RWPE2 (cell line): ENCODE results near the gene DHFR.

Experiments
- ATAC-seq: fragments of 200-7000 bp; cut with Tn5 transposase; 3 replicates; pipeline ENCODE4 v1.9.1; 2021; ENCODE audit warnings: low read depth
- DNase-seq: peaks from one replicate; pipeline ENCODE4 v3.0.0-alpha.2; 2020; ENCODE audit warnings: low spot score
- H3K27ac ChIP-seq: fragments of 450-650 bp; 2 replicates; pipeline ENCODE4 v1.5.1; 2017; ENCODE audit warnings: mild to moderate bottlenecking; ENCODE audit not compliant: poor library complexity, severe bottlenecking
- H3K27me3 ChIP-seq: fragments of 250-450 bp; sonication (Bioruptor Pico); 2 replicates; pipeline ENCODE4 v1.5.1; 2021; ENCODE audit warnings: mild to moderate bottlenecking, moderate library complexity; ENCODE audit not compliant: insufficient read depth, poor library complexity, severe bottlenecking
- H3K36me3 ChIP-seq: fragments of 250-450 bp; sonication (Bioruptor Pico); 2 replicates; pipeline ENCODE4 v1.5.1; 2020; ENCODE audit warnings: low read depth, mild to moderate bottlenecking, moderate library complexity
- H3K4me1 ChIP-seq: fragments of 250-450 bp; sonication (Bioruptor Pico); 2 replicates; pipeline ENCODE4 v1.5.1; 2021; ENCODE audit warnings: mild to moderate bottlenecking, moderate library complexity; ENCODE audit not compliant: insufficient read depth, poor library complexity, severe bottlenecking
- H3K4me3 ChIP-seq: fragments of 250-450 bp; sonication (Bioruptor Pico); 2 replicates; pipeline ENCODE4 v1.5.1; 2021; ENCODE audit warnings: mild to moderate bottlenecking, moderate library complexity; ENCODE audit not compliant: severe bottlenecking
- H3K9me3 ChIP-seq: fragments of 250-450 bp; sonication (Bioruptor Pico); 2 replicates; pipeline ENCODE4 v1.5.1; 2021; ENCODE audit warnings: mild to moderate bottlenecking, moderate library complexity; ENCODE audit not compliant: severe bottlenecking
- CTCF ChIP-seq: fragments of 450-650 bp; IDR thresholded peaks from one replicate; pipeline ENCODE4 v1.5.1; 2017; ENCODE audit warnings: mild to moderate bottlenecking, moderate library complexity; ENCODE audit not compliant: poor library complexity, severe bottlenecking

Gene DHFR

GRCh38 chr5:80646926-80647325 is 7.9 kb downstream of the DHFR start:
- TF ChIP-seq CTCF, result no peak
- DNase-seq (no peak), ATAC-seq (no peak)
- peaks cover 27% of the 10 kb centered on the region for H3K36me3 ChIP-seq
- H3K9me3 ChIP-seq, result no peaks in the 10 kb centered on the region
- H3K27ac ChIP-seq, result no peak overlapping the region
- H3K4me3 ChIP-seq, result no peak overlapping the region
- no peaks in the 10 kb centered on the region for H3K27me3 ChIP-seq
- no peaks in the 10 kb centered on the region for H3K4me1 ChIP-seq

GRCh38 chr5:80644900-80645299 is 9.9 kb downstream of the DHFR start:
- Histone ChIP-seq H3K4me3 (no peak overlapping the region), H3K36me3 (peaks cover 44% of the 10 kb centered on the region), H3K9me3 (no peaks in the 10 kb centered on the region), H3K27me3 (no peaks in the 10 kb centered on the region), H3K27ac (no peak overlapping the region), H3K4me1 (no peaks in the 10 kb centered on the region)
- ATAC-seq, result no peak
- TF ChIP-seq CTCF, result no peak
- no peak for DNase-seq

GRCh38 chr5:80641353-80641752 is 13.4 kb downstream of the DHFR start:
- no peak overlapping the region for H3K4me3 ChIP-seq
- H3K36me3 ChIP-seq, result peaks cover 80% of the 10 kb centered on the region
- H3K4me1 ChIP-seq, result no peaks in the 10 kb centered on the region
- H3K9me3 ChIP-seq, result no peaks in the 10 kb centered on the region
- H3K27me3 ChIP-seq, result no peaks in the 10 kb centered on the region
- no peak for TF ChIP-seq CTCF
- ATAC-seq, result no peak
- no peak overlapping the region for H3K27ac ChIP-seq
- DNase-seq, result no peak

- Histone ChIP-seq H3K4me3 (no peak overlapping the region), H3K27ac (no peak overlapping the region), H3K27me3 (no peaks in the 10 kb centered on the region), H3K9me3 (no peaks in the 10 kb centered on the region), H3K4me1 (no peaks in the 10 kb centered on the region), H3K36me3 (peaks cover 90% of the 10 kb centered on the region)
- TF ChIP-seq CTCF, result no peak
- DNase-seq (no peak), ATAC-seq (no peak)
Observed at GRCh38 chr5:80634193-80634592, 20.6 kb downstream of the DHFR start.

- Histone ChIP-seq H3K4me1 (no peaks in the 10 kb centered on the region), H3K9me3 (no peaks in the 10 kb centered on the region), H3K27me3 (no peaks in the 10 kb centered on the region), H3K27ac (no peak overlapping the region), H3K36me3 (peaks cover 79% of the 10 kb centered on the region), H3K4me3 (no peak overlapping the region)
- ATAC-seq (no peak), DNase-seq (no peak)
- no peak for TF ChIP-seq CTCF
Observed at GRCh38 chr5:80632700-80633099, 22.1 kb downstream of the DHFR start.
